ENCODE measurements around the gene LEFTY1.

GRCh38 chr1:225866981-225867380, 22.0 kb downstream of the LEFTY1 start:
- TF ChIP-seq CTCF (IDR thresholded peaks at IDR 0.05) (no peak), POLR2A (IDR thresholded peaks at IDR 0.05) (no peak), EP300 (IDR thresholded peaks at IDR 0.05) (no peak)
